ENCODE measurements around the gene GAL. TPM values are rescaled to one million over a fixed set of nuclear protein-coding genes. Genes with fewer than 3 reads are reported as not detected.

Gene GAL
- total and polyA plus RNA-seq, 2 of the 13 experiments (the other 11 are each of a cell fraction or from before 2014, with no cell fraction given) = not detected

- WGBS (ENCODE audit: low lambda C conversion rate) = 55% methylated on average over 16 of the region's 37 CpGs
- no peaks in the 10 kb centered on the region for H4K20me1 ChIP-seq (ENCODE audit: insufficient read depth, low read length)
- H3K79me2 ChIP-seq (ENCODE audit: insufficient read depth, low read length) = no peaks in the 10 kb centered on the region
- no peak overlapping the region for H3K4me3 ChIP-seq (replicated peaks in 1 of 3; ENCODE audit: insufficient read depth in 1 of 3, low read depth in 2 of 3, low read length in 3 of 3)
- H3K27me3 ChIP-seq (ENCODE audit: control insufficient read depth in 1 of 2, insufficient read depth in 2 of 2, low read length in 2 of 2) = peaks cover 7 to 53% of the 10 kb centered on the region in 2 experiments
- CTCF ChIA-PET (ENCODE audit: low intra/inter-chr PET ratio, low total read pairs) = no interaction called here
- H3K9me3 ChIP-seq (ENCODE audit: low read length) = no peaks in the 10 kb centered on the region
- intact Hi-C loops (cut with micrococcal nuclease; ENCODE audit: unreplicated experiment) (no loop called here), in situ Hi-C loops (cut with HindIII; ENCODE audit: extremely low pct_ligation_motif_present, low pct_unique_long_range_greater_than_20kb) (no loop called here)
- no peak for FAIRE-seq
- no peaks in the 10 kb centered on the region for H3K36me3 ChIP-seq (replicated peaks in 1 of 2; ENCODE audit: control insufficient read depth in 1 of 2, insufficient read depth in 2 of 2, low read length in 2 of 2)
- DNase-seq (ENCODE audit: low spot score) = no peak
- H3K9ac ChIP-seq (ENCODE audit: insufficient read depth, low read depth, low read length) = no peak overlapping the region
- no peak overlapping the region for H3K27ac ChIP-seq (ENCODE audit: extremely low read length, insufficient read depth, low read length)
- POLR2A ChIA-PET = no interaction called here
- TF ChIP-seq ZNF576 (CRISPR knock-in tag; IDR thresholded peaks at IDR 0.05) = no peak
- no peak for TF ChIP-seq ZSCAN30 (CRISPR knock-in tag; IDR thresholded peaks at IDR 0.05)
- no peak for TF ChIP-seq HOXA3 (CRISPR knock-in tag; IDR thresholded peaks at IDR 0.05)
- no peak for TF ChIP-seq NCOA5 (CRISPR knock-in tag; IDR thresholded peaks at IDR 0.05)
- ATAC-seq = no peak; the same call in 2 of the 3 replicates
- no TSS peak for BruUV-seq (replicated peaks)
- H2AFZ ChIP-seq (ENCODE audit: low read length) = no peak overlapping the region
- peaks cover 4% of the 10 kb centered on the region; the same call in 1 of the 2 replicates for H3K4me1 ChIP-seq (ENCODE audit: insufficient read depth, low read length)
- H3K4me2 ChIP-seq (ENCODE audit: low read depth, low read length) = no peak overlapping the region
Measured at GRCh38 chr11:68683536-68684384, 584 bp upstream of the GAL start.

GRCh38 chr11:68685656-68686380 lies 1.5 kb downstream of the GAL start:
- Histone ChIP-seq H3K4me1 (ENCODE audit: insufficient read depth, low read length) (peaks cover 8% of the 10 kb centered on the region; the same call in 1 of the 2 replicates), H2AFZ (ENCODE audit: low read length) (no peak overlapping the region), H3K27me3 (ENCODE audit: control insufficient read depth in 1 of 2, insufficient read depth in 2 of 2, low read length in 2 of 2) (peaks cover 9 to 73% of the 10 kb centered on the region in 2 experiments), H3K79me2 (ENCODE audit: insufficient read depth, low read length) (no peaks in the 10 kb centered on the region), H3K9me3 (ENCODE audit: low read length) (no peaks in the 10 kb centered on the region), H3K9ac (ENCODE audit: insufficient read depth, low read depth, low read length) (no peak overlapping the region), H4K20me1 (ENCODE audit: insufficient read depth, low read length) (no peaks in the 10 kb centered on the region), H3K4me3 (replicated peaks in 1 of 3; ENCODE audit: insufficient read depth in 1 of 3, low read depth in 2 of 3, low read length in 3 of 3) (no peak overlapping the region), H3K27ac (ENCODE audit: extremely low read length, insufficient read depth, low read length) (no peak overlapping the region), H3K36me3 (replicated peaks in 1 of 2; ENCODE audit: control insufficient read depth in 1 of 2, insufficient read depth in 2 of 2, low read length in 2 of 2) (no peaks in the 10 kb centered on the region), H3K4me2 (ENCODE audit: low read depth, low read length) (no peak overlapping the region)
- CTCF ChIA-PET (ENCODE audit: low intra/inter-chr PET ratio, low total read pairs) = no interaction called here
- intact Hi-C loops (cut with micrococcal nuclease; ENCODE audit: unreplicated experiment) = no loop called here
- POLR2A ChIA-PET = no interaction called here
- in situ Hi-C loops (cut with HindIII; ENCODE audit: extremely low pct_ligation_motif_present, low pct_unique_long_range_greater_than_20kb) = no loop called here
- BruUV-seq (replicated peaks) = no TSS peak
- ATAC-seq = no peak
- TF ChIP-seq ZNF337 (CRISPR knock-in tag; IDR thresholded peaks at IDR 0.05; ENCODE audit: borderline replicate concordance, low read depth) (no peak), PRMT3 (CRISPR knock-in tag; IDR thresholded peaks at IDR 0.05; ENCODE audit: borderline replicate concordance, low read depth) (no peak), ZC3H13 (CRISPR knock-in tag; IDR thresholded peaks at IDR 0.05) (no peak), ZNF34 (CRISPR knock-in tag; IDR thresholded peaks at IDR 0.05; ENCODE audit: borderline replicate concordance) (no peak)
- no peak for DNase-seq (ENCODE audit: low spot score)
- WGBS (ENCODE audit: low lambda C conversion rate) = 34% methylated on average over 14 of the region's 18 CpGs
- FAIRE-seq = no peak
